NCI-H1048 (cell line): ENCODE measurements around the gene ALAD.

Source experiments
- DNase-seq: peaks from one replicate; lab custom pipeline; 2025; lab: John Stamatoyannopoulos, UW

The ALAD gene

GRCh38 chr9:113345671-113346070 is 55.4 kb downstream of the ALAD start:
- no peak for DNase-seq

- no peak for DNase-seq
Measured at GRCh38 chr9:113345190-113345589, 55.9 kb downstream of the ALAD start.

DNA sequence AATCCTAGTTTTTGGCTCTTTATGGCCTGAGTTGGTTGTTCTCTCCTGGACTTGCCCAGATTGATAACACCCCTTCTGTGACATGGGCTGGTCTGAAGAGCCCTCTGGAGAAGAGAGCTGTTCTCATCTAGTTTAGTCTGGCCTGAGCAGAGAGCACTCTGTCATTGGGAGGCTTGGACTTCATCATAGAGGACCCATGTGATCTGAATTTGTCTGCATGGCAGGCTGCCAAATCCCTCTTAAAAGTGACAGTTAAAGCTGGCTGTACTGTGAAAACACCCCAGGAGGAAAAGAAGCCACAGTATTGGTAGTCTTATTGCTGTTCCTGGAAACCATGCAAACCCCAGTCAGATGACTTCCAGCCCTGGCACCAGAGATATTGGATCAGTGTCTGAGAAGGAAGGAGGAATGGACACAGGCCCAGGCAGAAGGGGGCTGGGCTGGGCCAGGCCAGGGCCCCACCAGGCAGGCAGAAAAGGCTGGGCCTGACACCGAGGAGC is 57.3 kb downstream of the ALAD start:
- DNase-seq = no peak

GRCh38 chr9:113341712-113342410 is 59.2 kb downstream of the ALAD start:
- no peak for DNase-seq

DNA sequence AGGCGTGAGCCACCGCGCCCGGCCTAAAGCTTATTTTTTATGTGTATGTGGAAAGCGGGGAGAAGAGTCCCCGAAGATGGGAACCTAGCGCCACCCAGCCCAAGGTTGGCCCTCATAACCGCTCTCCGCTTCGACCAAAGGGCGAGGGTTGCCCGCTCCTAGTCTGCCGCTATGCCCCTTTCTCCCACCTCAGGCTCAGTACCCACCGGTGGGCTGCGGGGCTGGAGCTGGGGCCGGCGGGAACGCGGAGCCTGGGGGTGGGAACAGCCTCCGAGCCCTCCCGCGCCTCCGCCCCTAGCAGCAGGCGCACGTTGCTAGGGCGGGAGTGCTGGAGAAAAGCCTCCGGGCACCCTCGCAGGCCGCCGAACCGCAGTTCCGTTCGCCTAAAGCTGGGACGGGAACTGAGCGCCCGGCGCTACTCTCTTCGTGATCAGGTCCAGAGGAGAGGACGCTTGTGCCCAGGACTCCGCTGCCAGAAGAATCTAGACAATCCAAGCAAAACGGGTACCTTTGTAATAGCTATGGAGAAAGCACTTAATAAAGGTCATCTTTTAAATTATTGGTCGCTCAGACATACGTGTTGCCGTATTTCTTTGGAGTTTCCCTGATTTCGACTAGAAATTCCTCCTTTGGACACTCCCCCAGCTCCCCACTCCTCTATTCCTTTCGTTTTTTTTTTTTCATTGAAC is 60.9 kb downstream of the ALAD start, which contains the start of gene WDR31:
Gene WDR31, minus strand, starts transcription at position 265 of the 689 bp plus-strand sequence. CDS start 8,253 bp downstream, outside the sequence.
- DNase-seq = peak; percentile 38

DNA sequence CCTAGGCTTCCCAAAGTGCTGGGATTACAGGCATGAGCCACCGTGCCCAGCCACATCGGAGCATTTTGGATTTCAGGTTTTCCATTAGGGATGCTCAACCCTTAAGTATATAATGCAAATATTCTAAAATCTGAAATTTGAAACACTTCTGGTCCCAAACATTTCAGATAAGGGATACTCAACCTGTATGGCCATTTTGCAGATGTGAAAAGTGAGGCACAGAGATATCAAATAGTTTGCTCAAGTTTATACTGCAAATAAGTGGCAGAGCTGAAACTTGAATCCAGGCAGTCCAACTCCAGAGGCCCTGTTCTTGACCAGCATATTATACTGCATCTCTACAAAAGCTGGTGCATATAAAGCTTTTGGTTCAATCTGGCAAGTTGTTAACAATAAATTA is 63.4 kb downstream of the ALAD start:
- DNase-seq = no peak
